ENCODE results near the gene EPHA3.

EPHA3 gene

GRCh38 chr3:89107461-89108290, at the start of gene EPHA3:
Gene EPHA3, plus strand, starts transcription at chr3:89107621. Its CDS starts 128 bp downstream, at chr3:89107749.
- no peak for DNase-seq

- no peak for DNase-seq
These were observed 49.0 kb upstream of the EPHA3 start for GRCh38 chr3:89058371-89058770.

GRCh38 chr3:89059211-89059925, 48.1 kb upstream of the EPHA3 start:
- no peak for DNase-seq

GRCh38 chr3:89061259-89061658, 46.2 kb upstream of the EPHA3 start:
- DNase-seq, result no peak

- DNase-seq, result no peak
These were observed 39.7 kb upstream of the EPHA3 start for GRCh38 chr3:89067736-89068135.

GRCh38 chr3:89072642-89073041, 34.8 kb upstream of the EPHA3 start:
- DNase-seq, result no peak

- DNase-seq, result no peak
These were observed 27.5 kb upstream of the EPHA3 start for GRCh38 chr3:89079944-89080343.

GRCh38 chr3:89087851-89088250, 19.6 kb upstream of the EPHA3 start:
- DNase-seq, result no peak

GRCh38 chr3:89098173-89098572, 9.2 kb upstream of the EPHA3 start:
- DNase-seq, result no peak

GRCh38 chr3:89098964-89099585, 8.3 kb upstream of the EPHA3 start:
- peak; percentile 29 for DNase-seq

GRCh38 chr3:89101251-89101650, 6.2 kb upstream of the EPHA3 start:
- no peak for DNase-seq

GRCh38 chr3:89101921-89102320, 5.5 kb upstream of the EPHA3 start:
- DNase-seq, result no peak

- no peak for DNase-seq
These were observed 2.9 kb upstream of the EPHA3 start for GRCh38 chr3:89104499-89104898.

- DNase-seq, result no peak
These were observed 1.9 kb upstream of the EPHA3 start for GRCh38 chr3:89105503-89105902.

- DNase-seq, result no peak
These were observed 800 bp downstream of the EPHA3 start for GRCh38 chr3:89108291-89108550.

GRCh38 chr3:89113344-89113743, 5.9 kb downstream of the EPHA3 start:
- no peak for DNase-seq

GRCh38 chr3:89113893-89114840, 6.7 kb downstream of the EPHA3 start:
- no peak for DNase-seq

GRCh38 chr3:89114841-89115223, 7.4 kb downstream of the EPHA3 start:
- DNase-seq, result no peak

- DNase-seq, result no peak
These were observed 9.1 kb downstream of the EPHA3 start for GRCh38 chr3:89116476-89116875.

GRCh38 chr3:89138048-89138447, 30.6 kb downstream of the EPHA3 start:
- no peak for DNase-seq

- DNase-seq, result no peak
These were observed 32.4 kb downstream of the EPHA3 start for GRCh38 chr3:89139870-89140269.

GRCh38 chr3:89144080-89144479, 36.7 kb downstream of the EPHA3 start:
- no peak for DNase-seq

GRCh38 chr3:89145995-89146394, 38.6 kb downstream of the EPHA3 start:
- DNase-seq, result no peak
